Fibroblast of the aortic adventitia (primary cell): ENCODE data around the gene GPC6. TPM values are rescaled to one million over a fixed set of nuclear protein-coding genes. Genes with fewer than 3 reads are reported as not detected.
A peak's percentile ranks its signal among the peaks of the same experiment; 100 is the strongest.

Experiments
- DNase-seq: peaks from one replicate; pipeline ENCODE4 v3.0.0-alpha.2; 2010; ENCODE audit warnings: low read depth
- H3K4me3 ChIP-seq: 2 replicates; pipeline ENCODE4 v1.5.1; 2011; ENCODE audit warnings: low read depth, mild to moderate bottlenecking, control low read depth, low read length, moderate library complexity
- total RNA-seq: library from RNA; depleted of rRNA; stranded (reverse); fragments of >200 nt; gene quantifications from 2 replicates; pipeline ENCODE4 v1.2.3, GENCODE V29; 2012; ENCODE audit warnings: low replicate concordance
- TF ChIP-seq, protein P1 (sequence below): IDR thresholded peaks from 2 replicates; pipeline ENCODE4 v1.5.1; 2011; ENCODE audit warnings: mild to moderate bottlenecking, low read length, control low read depth, inconsistent platforms; ENCODE audit not compliant: insufficient read depth

The GPC6 gene
- total RNA-seq, 1 donor = 92.6 TPM

DNA sequence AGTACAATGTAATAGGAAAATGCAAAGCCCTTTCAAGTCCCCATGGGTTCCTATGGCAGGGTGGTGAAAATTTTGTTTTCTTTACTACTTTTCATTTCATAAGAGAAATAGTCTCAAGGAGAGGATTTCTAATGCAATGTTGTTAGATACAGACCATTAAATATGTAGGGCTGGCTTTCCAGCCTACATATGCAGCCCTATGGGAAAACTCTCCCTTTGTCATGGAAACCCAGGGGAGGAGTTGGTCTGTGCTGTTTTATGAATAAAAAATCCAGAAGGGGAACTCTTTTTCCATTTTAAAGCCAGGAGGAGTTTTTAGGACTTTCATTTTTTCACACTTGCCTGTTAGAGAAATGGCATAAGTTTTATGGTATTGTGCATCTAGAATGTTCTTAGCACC is 1133.3 kb downstream of the GPC6 start:
- TF ChIP-seq, protein P1, sequence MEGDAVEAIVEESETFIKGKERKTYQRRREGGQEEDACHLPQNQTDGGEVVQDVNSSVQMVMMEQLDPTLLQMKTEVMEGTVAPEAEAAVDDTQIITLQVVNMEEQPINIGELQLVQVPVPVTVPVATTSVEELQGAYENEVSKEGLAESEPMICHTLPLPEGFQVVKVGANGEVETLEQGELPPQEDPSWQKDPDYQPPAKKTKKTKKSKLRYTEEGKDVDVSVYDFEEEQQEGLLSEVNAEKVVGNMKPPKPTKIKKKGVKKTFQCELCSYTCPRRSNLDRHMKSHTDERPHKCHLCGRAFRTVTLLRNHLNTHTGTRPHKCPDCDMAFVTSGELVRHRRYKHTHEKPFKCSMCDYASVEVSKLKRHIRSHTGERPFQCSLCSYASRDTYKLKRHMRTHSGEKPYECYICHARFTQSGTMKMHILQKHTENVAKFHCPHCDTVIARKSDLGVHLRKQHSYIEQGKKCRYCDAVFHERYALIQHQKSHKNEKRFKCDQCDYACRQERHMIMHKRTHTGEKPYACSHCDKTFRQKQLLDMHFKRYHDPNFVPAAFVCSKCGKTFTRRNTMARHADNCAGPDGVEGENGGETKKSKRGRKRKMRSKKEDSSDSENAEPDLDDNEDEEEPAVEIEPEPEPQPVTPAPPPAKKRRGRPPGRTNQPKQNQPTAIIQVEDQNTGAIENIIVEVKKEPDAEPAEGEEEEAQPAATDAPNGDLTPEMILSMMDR = no peak
- H3K4me3 ChIP-seq = no peak overlapping the region
- no peak for DNase-seq

DNA sequence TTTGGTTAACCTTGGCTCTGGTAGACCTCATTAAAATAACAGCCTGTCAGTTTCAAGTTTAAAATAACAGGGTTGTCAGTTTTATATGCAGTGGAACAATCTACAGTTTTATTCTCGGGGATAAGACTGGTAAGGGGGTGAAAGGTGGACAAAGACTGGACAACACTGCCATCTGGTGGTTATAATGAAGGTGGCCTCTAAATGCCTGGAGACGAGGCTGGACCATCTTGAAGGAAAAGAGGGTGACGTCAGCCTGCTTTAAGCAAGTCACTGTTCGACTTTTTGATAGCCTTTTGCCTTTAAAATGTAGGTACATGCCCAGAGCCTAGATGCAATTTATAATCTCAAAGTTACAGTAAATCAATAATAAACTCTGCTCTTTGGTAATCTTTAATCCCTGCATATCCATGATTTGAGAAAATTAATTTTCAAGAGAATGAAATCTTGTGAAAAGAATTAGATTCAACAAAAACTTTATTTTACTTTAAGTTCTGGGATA is 1135.9 kb downstream of the GPC6 start:
- peak; percentile 94 for DNase-seq
- H3K4me3 ChIP-seq = no peak overlapping the region
- TF ChIP-seq, protein P1 = peak; percentile 73

DNA sequence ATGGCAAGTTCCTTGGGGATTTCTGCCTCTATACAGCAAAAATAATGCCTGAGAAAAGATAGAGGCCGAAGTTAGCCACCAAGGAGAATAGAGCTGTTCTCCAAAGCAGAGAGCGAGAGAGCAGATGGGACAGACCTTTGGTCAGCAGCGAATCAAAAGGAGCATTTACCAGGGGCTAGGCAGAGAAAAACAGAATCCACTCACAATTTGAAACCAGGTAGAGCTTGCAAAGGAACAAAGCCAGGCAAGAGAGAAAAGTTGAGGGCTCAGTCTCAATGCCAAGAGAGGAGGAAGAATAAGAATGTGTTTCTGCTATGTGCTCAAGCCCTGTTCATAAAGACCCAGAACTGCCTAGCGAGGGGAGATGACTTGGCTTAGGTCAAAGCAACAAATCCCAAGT is 1140.1 kb downstream of the GPC6 start:
- no peak for DNase-seq
- H3K4me3 ChIP-seq = no peak overlapping the region
- TF ChIP-seq, protein P1 = no peak

DNA sequence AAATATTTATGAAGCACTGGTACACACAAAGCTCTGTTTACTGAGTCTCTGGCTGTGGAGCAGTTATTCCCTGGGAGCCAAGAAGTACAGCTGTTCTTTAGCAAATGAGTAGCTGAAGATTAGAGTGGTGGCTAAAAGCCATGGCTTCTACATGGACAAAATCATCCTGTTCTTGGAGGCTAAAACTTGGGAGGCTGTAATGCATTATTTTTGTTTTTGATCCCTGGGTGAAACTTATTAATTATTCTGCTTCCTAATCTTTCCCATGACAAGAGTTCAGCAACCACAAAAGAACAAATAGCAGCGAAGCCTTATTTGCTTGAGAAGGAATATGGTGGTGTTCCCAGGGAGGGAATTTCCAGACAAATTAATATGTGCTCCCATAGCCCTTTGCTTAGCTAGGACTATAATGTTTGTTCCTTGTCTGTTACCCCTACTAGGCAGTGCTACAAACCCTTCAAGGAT is 1143.4 kb downstream of the GPC6 start:
- no peak overlapping the region for H3K4me3 ChIP-seq
- TF ChIP-seq, protein P1 = no peak
- peak; percentile 52 for DNase-seq

DNA sequence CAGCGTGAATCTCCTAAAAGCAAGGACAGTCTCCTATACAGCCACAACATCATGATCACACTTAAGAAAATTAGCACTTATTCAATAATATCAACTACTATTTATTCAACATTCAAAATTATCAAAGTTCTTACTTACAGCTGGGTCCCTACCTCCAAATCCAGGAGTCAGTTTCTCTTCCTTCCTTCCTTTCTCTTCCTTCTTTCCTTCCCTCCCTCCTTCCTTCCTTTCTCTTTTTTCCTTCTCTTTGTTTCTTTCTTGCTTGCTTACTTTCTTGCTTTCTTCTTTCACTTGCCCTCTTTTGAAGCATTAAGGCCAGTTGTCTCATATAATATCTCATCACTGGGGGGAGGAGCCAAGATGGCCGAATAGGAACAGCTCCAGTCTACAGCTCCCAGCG is 1145.2 kb downstream of the GPC6 start:
- no peak for DNase-seq
- no peak overlapping the region for H3K4me3 ChIP-seq
- TF ChIP-seq, protein P1 = no peak

DNA sequence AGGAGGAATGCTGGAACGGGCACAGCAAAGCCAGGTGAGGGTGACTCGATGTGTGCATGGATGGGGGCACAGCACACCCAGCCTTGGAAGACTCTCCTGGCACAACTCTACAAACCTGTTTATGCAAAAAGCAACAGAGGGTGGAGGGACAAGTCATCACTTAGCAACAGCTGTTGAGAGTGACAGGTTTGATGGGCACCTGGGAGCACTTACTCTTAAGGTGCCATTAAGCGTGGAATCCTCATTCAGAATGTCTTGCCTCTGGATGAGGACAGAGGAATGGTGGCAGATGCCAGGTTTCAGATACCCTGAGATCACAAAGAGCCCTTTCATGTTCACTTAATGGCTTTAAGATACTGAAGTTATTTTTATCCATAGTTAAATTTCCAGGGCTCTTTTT is 1155.9 kb downstream of the GPC6 start:
- DNase-seq = no peak
- H3K4me3 ChIP-seq = no peak overlapping the region
- TF ChIP-seq, protein P1 = no peak

DNA sequence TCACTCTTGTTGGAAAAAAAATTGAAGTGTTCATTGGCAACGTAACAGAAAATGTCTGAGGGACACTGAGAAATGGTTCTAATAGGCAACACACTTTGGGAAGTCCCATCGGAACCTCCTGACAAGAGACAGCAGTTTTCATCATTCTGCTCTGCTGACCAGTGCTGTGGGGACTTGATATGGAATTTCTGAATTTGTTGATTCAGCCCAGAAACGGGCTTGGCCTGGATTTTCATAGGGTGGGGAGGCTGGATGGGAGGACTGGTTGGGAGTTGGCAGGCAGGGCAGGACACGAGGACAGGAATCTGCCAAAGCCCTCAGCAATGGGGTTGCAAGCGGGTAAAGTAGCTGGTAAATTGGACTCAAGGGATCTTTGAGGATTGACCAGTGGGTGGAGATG is 1156.4 kb downstream of the GPC6 start:
- TF ChIP-seq, protein P1 = no peak
- no peak overlapping the region for H3K4me3 ChIP-seq
- DNase-seq = no peak
